Activated T-cell treated with anti-CD3 and anti-CD28 coated beads for 48 hours (primary cell): Measurements from ENCODE around the gene PDPN.

ENCODE experiments used
- DNase-seq: peaks from one replicate; pipeline ENCODE4 v3.0.0-alpha.2; 2020; ENCODE audit warnings: low read depth

Gene PDPN

DNA sequence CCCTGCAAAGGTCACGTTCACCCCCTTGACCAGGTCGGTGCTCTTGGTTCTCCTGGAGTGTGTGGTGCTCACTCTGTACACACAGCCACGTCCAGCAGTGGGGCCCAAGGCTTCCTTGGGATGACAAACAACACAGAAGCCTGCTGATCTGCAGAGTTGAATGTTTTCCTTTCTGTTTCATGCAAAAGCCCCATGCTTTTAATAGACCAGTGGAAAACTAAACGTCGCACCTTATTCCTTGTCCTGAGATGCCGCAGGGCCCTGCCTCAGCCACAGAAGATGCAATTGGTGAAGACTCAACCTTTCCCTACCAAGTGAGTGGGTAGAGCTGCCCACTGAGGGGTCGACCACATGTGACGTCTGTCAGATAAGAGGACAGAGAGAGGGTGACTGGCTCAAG is 5.8 kb upstream of the PDPN start:
- DNase-seq, result no peak

DNA sequence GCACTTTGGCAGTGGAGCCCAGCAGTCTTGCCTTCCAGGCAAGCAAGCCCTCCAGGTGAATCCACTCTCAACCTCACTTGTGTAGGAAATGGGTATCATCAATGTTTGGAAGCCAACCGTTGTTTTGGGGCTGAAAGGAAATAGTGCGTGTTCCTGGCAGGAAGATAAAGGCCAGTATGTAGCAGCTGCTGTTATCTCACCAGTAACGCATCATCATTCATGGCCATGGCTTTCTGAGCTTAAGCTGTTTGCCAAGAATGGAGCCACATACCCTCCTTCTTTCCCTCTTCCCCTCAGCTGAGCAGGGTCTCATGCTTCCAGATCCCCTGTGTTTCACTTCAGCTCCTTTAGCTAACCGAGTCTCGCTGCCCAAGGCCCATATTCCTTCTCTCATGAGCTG is 2.2 kb upstream of the PDPN start:
- no peak for DNase-seq

DNA sequence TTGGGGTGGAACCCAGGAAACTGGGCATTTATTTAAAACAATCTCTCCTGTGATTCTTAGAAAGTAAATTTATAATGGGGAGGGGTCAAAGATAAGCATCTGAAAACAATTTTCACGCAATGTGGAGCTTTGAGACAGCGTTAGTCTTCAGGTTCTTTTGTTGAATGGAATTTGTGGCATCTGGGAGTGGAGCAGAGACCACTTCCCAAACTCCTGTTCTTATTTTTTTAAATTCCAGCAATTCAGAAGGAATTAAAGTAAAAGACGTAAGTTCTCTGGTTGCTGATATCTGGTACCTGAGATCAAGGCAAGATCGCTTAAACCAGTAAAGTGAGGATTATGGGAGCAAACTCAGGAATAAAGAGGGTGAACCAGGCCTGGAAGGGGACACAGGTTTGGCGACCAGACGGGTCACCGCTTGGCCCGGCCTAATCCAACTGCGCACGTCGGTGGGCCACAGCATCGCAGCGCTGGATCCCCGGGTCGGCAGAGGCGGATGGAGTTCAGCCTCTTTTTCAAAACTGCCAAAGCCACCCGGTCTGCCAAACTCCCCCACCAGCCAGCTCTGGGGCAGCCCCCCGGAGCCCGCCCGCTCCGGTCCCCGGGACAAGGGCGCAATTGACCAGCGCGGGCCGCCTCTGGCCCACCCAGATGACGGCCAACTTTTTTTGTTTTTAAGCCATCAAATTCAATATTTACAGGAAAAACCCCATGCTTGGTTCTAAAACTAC is 754 bp upstream of the PDPN start:
- no peak for DNase-seq

DNA sequence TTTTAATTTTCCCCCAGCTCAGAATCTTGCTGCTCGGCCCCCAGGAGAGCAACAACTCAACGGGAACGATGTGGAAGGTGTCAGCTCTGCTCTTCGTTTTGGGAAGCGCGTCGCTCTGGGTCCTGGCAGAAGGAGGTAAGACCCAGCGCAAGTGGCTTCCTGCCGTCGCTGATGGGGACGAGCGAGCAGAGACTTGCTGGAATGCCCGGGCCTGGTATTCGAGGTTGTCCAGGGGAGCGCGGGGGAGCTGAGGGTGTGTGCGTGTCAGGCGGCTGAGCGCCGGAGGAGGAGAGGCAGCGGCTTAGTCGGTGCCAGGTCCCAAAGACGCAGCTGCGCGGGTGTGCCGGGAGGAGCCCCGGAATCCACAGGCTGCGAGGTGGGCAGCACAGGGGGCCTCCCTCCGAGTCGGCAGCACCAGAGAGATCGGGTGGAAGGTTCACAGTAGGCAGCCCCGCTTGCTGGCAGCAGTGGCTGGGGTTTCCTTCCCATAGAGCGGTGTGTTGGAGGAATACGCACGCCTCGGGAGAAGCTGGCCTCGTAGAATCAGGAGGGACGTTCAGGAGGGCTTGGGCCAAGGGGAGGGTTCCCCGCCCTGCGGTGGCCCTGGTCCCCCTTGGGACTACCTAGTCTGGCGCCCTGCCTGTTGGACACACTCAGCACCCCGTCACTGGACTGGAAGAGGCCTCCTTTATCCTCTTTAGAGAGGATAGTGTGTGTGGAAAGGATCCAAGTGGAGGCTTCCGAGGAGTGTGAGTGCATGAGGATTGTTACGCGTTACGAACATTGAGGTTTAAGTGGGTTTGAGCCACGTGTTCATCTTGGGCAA is 547 bp downstream of the PDPN start:
- DNase-seq, result no peak

DNA sequence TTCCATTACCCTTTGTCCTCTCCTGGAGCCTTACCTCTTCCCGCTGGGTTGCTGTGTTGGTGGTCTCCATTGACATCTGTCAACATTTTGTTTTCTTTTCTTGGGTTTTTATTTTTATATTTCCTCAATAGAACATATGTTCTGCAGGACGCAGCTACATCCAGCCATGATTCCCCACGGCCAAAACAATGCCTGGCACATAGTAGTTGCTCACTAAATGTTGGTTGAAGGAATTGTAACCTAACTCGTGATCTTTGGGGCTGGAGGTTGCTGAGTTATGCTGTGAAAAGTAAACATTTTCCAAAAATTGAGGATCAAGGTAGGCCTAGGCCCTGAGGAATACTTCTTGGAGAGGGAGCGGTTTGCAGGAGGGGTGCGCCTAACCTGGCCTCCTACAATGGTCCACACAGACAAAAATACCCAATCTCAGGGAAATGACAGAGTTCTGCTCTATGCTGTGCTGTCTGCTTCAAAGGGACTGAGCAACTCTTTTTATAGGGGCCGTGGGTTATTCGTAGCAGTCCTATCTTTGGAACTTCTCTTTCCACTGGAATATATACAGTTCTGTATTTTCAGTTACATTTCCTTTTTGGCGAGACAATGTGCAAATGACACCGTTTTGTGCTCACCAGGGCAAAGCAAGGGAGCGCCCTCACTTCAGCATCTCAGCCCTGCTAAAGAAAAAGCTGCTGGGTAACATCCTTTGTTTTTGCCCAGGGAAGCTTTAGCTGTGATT is 1.4 kb downstream of the PDPN start:
- DNase-seq, result no peak

DNA sequence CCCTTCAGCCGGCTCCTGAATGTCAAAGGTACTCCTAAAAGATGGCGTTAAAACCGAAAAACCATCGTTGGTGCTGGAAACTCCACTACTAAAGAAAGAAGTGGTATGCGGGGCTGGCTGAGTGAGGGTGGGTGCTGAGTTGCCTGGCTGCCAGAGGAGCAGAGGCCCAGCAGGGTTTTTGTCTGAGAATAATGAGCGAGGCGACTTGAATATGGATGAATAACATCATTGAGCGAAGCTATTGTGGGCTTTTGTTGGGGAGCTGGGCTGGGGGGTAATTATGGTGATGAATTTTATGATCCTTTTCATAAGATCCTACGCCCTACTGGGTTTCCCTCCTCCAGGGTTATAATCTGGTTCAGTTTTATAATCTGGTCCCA is 2.0 kb downstream of the PDPN start:
- no peak for DNase-seq

DNA sequence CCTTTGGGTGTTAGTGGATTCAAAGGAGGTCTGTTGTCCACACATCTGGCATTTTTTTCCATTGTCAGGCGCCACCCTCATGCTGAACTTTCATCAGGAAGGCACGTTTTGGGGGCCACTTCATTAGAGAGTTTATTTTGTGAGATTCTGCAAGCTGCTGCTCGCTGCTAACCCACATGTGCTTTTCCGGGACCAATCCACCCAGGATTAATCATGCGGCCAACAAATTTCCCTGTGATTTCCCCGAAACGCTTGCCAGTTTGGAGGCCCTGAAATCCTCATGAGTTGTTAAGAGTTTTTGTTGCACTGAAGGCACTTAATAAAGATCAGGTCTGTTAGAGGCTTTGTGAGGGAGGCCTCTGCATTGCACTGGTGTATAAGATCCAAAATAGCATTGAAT is 2.4 kb downstream of the PDPN start:
- no peak for DNase-seq

DNA sequence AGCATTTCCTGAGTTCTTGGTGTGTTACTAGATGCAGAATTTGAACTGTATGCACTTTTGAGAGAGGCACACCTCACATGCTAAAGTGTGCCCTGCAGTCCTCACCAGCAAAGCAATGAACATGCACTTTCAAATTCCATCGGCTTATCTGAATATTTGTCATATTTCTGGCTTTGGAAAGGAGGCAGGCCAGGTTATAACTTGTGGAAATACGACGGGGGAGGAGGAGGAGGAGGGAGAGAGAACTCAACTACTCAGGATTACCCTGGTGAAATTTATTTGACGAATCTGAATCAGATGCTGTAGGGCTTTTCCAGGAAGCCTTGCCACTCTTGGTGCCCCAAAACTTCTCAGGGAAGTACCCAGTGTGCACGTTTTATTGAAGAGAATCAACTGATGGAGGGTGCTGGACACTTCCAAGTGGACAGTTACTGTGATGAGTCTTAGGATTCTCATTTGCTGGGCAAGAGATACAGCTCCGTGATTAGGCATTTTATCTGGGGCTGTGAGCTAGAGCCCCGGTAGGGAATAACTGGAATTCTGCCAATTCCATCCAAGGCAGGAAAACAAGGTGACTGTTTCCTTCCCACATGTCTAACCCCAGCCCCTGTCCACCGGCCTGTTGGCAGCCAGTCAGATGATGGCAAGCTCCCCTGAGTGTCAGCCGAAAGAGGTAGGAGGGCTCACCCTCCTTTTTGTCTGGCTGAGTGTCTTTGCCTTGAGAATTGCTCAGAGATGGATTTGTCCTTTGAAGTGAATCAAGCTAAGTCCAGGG is 3.8 kb downstream of the PDPN start:
- no peak for DNase-seq

DNA sequence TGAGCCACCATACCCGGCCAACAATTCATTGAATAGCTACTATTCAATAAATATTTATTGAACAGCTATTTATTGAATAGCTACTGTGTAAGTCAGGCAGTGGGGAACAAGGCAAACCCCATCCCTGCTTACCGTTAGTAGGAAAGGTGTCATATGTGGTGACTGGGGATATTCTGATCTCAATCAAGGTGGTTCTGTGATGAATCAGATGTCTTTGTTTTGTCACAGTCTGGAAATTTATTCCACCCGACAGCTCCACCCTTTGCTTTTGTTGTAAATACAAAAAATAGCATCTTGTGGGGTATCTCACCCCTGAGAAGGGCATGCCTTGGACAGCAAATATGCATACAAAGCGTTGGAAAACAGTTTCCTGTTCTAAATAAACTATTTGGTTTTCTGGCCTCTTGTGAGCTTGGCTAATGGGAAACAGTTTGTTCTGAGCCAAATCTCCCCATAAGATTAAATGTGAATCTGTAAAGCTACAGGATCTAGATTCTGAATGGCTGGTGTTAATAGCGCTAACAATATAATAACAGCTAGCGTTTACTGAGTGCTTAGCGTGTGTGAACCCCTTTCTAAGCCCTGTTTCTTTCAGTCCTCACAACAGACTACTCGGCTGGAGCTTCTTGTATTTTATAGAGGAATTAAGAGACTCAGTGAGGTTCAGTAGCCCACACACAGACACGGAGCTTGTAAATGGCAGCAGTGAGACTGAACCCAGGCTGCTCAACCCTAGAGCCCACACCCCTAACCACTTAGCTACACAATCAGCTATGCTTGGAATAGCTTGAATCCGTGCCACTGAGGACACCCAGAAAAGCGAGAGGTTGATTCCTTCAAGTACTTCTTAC is 5.5 kb downstream of the PDPN start:
- no peak for DNase-seq

DNA sequence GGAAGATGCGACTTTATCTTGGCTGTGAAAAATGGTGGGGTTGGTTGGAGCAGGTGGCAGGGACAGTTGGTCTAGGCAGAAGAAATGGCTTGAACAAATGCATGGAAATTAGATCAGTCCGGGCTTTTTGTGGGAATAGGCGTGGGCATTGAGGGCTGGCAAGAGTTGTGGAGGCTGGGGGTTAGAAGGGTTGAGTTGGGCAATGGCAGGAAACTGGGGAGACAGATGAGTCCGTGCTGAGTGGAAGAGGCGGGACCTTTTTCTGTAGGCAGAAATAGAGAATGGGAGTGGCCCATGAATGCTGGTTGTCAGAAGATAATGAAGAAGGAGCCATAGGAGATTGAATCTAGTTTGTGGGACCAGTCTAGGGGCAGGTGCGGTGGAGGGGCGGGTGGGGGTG is 6.9 kb downstream of the PDPN start:
- no peak for DNase-seq

DNA sequence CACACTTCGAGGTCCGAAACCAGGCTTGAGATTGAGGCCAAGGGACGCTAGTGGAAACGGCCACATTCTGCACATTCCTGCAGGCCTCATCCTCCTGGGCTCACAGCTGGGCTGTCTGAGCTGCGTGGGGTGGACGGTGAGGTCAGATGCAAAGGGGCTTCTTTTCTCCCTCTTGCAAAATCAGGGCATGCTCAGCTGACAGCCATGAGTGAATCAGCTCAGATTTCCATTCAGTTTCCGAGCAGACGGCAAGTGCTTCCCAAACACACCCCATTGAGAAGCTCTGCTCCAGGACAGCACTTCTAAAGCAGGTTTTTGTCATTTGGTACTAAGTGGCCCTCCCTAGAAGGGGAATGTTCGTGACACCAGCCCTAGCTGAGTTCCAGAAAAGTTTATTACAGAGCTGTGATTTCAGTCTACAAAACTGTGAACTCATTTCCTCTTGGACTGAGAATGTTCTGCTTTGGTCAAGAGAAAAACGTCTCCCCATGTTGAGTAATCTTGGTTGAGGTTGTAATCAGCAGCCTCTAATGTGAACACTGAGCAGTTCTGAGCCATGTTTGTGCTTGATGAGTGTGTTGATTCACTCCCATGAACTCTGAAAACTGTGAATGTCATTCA is 10.0 kb downstream of the PDPN start:
- no peak for DNase-seq

DNA sequence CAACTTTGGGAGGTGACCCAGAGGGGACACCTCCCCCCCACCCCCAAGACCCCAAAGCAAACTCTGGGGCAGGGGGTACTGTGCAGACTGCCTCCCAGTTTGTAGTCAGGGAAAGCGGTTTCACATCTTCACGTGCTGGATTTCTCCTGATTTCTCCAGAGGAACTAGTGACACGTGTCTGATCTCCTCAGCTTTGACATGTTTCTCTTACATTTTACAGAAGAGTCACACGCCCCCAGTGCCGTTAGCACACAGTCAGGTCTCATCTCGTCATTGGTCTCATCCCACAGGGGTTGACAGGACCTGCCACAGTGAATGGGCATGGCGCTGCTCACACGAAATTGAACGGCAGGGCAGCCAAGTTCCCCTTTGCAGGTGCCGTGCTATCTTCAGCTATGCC is 11.8 kb downstream of the PDPN start:
- no peak for DNase-seq

DNA sequence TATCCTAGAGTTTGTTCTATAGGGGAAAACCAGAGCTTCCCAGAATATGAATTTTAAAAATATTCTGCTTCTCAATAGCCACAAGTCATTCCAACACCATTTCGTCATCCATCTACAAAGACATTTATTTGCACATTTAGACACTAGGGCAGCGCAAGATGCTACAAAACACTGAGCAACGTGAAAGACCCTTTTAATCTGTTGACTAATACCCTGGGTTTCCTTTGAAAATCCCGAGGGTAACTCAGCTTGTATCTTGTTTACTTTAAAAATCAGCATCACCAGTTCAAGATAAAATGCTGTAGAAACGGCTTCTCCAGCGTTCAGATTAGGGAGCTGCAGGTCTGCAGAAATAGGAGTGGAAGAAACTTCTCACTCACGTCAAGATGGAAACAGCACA is 13.5 kb downstream of the PDPN start:
- DNase-seq, result no peak

DNA sequence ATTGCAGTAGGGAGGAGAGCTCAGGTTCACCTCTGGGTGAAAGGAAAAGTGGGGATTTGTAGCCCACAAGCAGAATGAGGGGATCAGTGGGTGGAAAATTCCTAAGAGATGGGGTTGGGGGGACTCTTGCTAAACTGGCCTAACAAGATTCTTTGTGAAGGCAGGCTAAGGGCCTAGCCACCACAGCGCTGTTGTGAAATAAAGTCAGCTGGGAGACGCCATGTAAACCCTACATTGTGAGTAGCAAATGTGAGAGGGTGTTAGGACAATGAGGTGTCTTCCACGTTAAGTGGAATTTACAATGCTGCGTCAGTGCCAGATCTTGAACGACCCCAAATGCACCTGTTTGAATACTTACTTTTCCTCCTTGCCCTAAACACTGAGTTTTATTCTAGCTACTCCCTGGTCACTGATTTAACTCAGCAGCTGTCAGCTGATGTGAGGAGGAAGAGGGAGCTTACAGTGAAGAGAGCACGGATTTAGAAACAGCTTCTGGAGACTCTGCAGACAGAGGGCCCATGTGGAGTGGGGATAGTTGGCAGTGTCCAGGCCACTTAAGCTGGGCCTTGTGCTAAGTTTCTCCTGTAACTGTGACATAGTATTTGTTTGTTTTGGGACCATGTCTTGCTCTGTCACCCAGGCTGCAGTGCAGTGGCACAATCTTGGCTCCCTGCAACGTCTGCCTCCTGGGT is 17.3 kb downstream of the PDPN start:
- no peak for DNase-seq

DNA sequence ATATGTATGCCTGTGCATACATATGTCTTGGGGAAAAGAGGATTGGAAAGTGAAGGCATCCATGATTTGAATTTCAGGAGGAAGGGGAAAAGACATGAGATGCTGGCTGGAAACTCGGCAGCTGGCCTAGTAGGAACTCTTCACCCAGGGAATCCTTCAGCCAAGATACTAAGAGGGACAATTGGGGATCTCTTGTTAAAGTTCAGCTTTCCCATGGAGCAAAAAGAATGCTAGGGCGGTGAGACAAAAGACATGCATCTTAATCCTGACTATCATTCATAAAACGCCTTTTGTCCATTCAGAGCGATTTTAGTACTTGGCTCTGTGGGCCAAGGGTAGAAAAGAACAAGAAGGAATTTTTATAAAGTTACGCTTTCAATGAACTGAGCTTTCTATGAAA is 20.5 kb downstream of the PDPN start:
- no peak for DNase-seq

DNA sequence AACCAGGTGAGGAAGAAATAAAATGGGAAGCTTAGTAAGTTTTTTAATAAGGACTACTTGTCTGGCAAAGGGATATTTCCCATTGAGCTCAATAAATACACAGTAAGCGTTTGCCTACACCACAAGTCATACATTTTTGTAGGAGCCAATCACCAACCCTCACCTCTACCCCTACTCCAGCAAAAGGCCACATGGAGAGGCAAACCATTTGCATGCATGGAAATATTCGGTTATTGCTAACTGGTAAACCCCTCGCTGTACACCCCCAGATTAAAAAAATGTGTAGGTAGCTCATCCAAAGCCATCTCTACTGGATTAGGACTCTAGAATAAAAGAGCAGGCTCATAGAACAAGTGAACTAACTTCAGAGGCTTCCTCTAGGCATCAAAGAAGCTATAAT is 21.1 kb downstream of the PDPN start:
- DNase-seq, result no peak

DNA sequence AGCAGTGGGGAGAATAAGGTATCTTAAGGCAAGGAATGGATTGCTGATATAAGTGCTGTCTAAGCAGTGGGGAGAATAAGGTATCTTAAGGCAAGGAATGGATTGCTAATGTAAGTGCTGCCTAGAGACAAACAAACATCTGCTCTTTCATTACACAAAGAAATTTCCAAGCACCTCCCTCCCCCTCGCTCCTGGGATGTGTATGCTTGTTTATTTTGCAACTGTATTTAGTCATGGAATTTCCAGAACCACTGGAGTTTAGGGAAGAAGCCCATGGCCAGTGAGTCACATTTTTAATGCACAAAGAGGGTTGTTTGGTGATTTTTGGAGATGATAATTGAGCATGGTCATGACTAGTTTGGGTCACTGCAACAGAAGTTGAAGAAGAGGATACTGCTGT is 21.5 kb downstream of the PDPN start:
- no peak for DNase-seq

DNA sequence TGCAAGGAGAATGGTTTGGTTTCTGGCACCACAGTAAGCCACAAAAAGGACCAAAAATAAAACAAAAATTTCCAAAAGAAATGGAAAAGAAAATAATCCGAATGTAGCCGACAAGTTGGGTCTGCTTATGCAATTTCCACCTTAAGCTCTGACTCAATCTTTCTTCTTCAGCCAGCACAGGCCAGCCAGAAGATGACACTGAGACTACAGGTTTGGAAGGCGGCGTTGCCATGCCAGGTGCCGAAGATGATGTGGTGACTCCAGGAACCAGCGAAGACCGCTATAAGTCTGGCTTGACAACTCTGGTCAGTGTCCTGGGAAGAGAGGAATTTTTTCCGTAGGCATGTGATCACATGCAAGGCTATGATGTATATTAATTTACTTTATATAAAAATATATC is 23.4 kb downstream of the PDPN start:
- DNase-seq, result no peak

DNA sequence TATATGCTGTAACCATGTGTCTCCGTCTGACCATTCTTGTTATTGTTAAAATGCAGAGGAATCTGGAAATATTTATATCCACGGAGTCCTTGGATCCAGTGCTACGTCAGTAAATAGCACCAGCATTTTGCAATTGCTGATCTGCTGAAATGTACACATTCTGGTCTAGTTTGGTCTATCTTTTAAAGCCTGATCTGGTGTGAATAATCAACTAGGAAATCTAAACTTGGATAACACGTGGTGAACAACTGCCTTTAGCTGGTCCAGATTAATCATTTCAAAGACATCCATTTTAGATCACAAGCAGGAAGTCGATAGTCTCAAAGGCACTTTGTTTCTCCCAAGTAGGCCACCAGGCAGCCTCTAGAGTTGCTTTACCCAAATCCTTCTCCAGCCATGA is 32.6 kb downstream of the PDPN start:
- no peak for DNase-seq

DNA sequence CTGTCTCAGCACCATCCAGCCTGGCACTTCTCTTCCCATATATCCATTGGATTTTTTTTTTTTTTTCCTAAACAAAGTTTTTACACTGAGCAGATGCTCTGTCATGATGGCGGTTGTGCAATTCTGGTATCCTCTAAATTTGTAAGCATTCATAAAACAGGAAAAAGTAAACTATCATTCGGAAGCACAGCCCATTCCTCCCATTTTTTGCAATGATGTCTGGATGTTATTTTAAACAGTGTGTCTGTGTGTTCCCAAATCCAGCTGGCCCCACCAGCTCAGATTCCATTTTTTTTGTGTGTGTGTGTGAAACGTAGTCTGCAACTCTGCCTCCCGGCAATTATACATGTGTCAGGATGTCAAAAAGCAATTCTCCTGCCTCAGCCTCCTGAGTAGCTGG is 33.5 kb downstream of the PDPN start:
- DNase-seq, result no peak
